Parathyroid adenoma (tissue), 2 donors: ENCODE results near the gene PTBP1.

ENCODE experiments used
- H2AFZ ChIP-seq: fragments of 300-600 bp; sonication (generic); one replicate; pipeline ENCODE4 v1.7.0; 2017; ENCODE audit warnings: antibody characterized with exemption, mild to moderate bottlenecking
- H3K27ac ChIP-seq: fragments of 300-600 bp; sonication (generic); one replicate; pipeline ENCODE4 v1.7.0; 2017
- H3K27me3 ChIP-seq: fragments of 300-600 bp; sonication (generic); one replicate; pipeline ENCODE4 v1.7.0; 2017; ENCODE audit warnings: low read length; ENCODE audit not compliant: control insufficient read depth, insufficient read depth
- H3K36me3 ChIP-seq: fragments of 300-600 bp; sonication (generic); one replicate; pipeline ENCODE4 v1.7.0; 2017; ENCODE audit warnings: low read length; ENCODE audit not compliant: control insufficient read depth, insufficient read depth
- H3K4me1 ChIP-seq: fragments of 300-600 bp; sonication (generic); one replicate; pipeline ENCODE4 v1.7.0; 2017; ENCODE audit warnings: control low read depth
- H3K4me2 ChIP-seq: fragments of 300-600 bp; sonication (generic); one replicate; pipeline ENCODE4 v1.7.0; 2017; ENCODE audit warnings: low read length
- H3K4me3 ChIP-seq: fragments of 300-600 bp; sonication (generic); one replicate; pipeline ENCODE4 v1.7.0; 2017; ENCODE audit warnings: low read depth, low read length
- H3K79me2 ChIP-seq: fragments of 300-600 bp; sonication (generic); one replicate; pipeline ENCODE4 v1.7.0; 2017; ENCODE audit warnings: control low read depth
- H3K9ac ChIP-seq: fragments of 300-600 bp; sonication (generic); one replicate; pipeline ENCODE4 v1.7.0; 2017; ENCODE audit warnings: mild to moderate bottlenecking
- H3K9me3 ChIP-seq: fragments of 300-600 bp; sonication (generic); one replicate; pipeline ENCODE4 v1.7.0; 2017; ENCODE audit warnings: low read length; ENCODE audit not compliant: control insufficient read depth
- CTCF ChIP-seq: fragments of 300-600 bp; sonication (generic); IDR thresholded peaks from one replicate; pipeline ENCODE4 v1.7.0; 2017; ENCODE audit warnings: antibody characterized with exemption, mild to moderate bottlenecking
- donor health status: primary hyperparathyroidism.

PTBP1 gene

DNA sequence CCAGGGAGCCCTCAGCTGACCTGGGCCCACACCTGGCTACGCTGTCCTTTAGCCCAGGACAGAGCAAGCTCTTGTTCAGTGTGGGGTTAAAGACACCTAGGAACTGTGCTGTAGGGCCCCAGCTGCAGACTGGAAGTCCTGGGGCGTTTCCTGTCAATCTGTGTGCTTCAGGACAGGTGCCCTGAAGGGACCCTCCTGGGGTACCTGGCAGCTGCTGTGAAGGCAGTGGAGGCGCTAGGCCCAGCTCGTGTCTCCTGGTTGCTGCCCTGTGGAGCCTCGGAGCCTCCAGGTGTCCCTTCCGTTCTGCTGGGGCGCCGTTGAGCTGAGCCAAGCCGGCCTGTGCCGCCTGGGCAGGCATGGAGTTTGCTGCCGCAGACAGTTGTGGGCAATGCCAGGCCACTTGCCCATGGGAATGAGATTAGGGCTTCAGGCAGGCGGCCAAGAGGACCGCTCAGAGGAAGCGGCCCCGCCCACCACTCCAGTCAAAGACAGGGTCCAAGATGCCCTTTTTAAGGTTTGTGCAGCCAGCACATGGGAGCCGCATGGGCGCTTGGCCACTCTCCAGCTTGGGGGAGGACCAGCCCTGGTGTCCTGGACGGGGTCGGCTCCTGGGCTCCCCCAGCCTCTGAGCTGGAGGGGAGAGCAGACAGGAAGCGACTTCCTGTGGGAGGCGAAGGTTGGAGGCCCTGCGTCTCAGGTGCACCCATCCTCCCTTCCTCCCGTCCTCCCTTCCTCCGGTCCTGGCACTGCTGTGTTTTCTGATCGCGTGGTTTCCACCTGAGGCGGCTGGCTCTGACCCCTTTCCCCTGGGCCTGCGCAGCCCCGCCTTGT, 4.0 kb downstream of the PTBP1 start:
- Histone ChIP-seq H3K79me2 (peaks cover 68% of the 10 kb centered on the region), H3K9me3 (no peaks in the 10 kb centered on the region), H3K4me3 (peak overlapping the region; percentile 51), H3K9ac (no peak overlapping the region), H3K27me3 (no peaks in the 10 kb centered on the region), H2AFZ (no peak overlapping the region), H3K36me3 (no peaks in the 10 kb centered on the region), H3K4me1 (peaks cover 39% of the 10 kb centered on the region), H3K27ac (peak overlapping the region; percentile 96), H3K4me2 (peak overlapping the region; percentile 75)
- TF ChIP-seq CTCF: no peak

GRCh38 chr19:801861-802497, 4.7 kb downstream of the PTBP1 start:
- H2AFZ ChIP-seq: no peak overlapping the region
- H3K4me2 ChIP-seq: peak overlapping the region; percentile 75
- no peaks in the 10 kb centered on the region for H3K9me3 ChIP-seq
- peaks cover 39% of the 10 kb centered on the region for H3K4me1 ChIP-seq
- H3K79me2 ChIP-seq: peaks cover 75% of the 10 kb centered on the region
- peak overlapping the region; percentile 96 for H3K27ac ChIP-seq
- TF ChIP-seq CTCF: no peak
- H3K9ac ChIP-seq: no peak overlapping the region
- H3K4me3 ChIP-seq: peak overlapping the region; percentile 51
- H3K36me3 ChIP-seq: no peaks in the 10 kb centered on the region
- H3K27me3 ChIP-seq: no peaks in the 10 kb centered on the region

DNA sequence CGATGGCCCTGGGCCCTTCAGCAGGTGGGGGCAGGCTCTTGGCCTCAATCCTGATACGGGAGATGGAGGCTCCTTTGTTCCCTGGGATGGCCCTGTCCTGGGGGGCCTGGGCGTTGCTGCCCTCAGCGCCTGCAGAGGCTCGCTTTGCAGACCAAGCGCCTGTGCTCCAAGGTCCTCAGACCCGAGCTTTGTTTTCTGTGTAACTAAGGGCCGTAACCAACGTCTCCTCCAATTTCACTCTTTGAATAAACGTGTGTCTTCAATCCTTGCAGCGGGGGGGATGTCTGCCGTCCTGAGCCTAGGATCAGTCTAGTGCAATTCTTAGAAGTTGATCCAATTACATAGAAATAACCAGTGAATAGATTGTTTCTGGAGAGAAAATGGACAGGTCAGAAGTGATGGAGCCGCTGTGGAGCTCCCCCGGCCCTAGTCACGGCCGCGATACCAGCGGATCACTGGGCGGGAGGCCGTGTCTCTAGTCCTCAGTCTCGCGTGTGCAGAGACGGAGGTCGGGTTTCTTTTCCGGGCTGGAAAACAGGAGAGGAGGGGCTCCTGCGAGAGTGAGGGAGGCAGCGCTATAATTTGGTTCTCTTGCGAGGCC, 5.3 kb downstream of the PTBP1 start:
- Histone ChIP-seq H3K4me2 (peak overlapping the region; percentile 75), H3K4me1 (peaks cover 39% of the 10 kb centered on the region), H3K9ac (no peak overlapping the region), H3K27me3 (no peaks in the 10 kb centered on the region), H3K79me2 (peaks cover 77% of the 10 kb centered on the region), H3K9me3 (no peaks in the 10 kb centered on the region), H3K27ac (peak overlapping the region; percentile 96), H3K36me3 (no peaks in the 10 kb centered on the region), H3K4me3 (peak overlapping the region; percentile 51), H2AFZ (no peak overlapping the region)
- no peak for TF ChIP-seq CTCF

DNA sequence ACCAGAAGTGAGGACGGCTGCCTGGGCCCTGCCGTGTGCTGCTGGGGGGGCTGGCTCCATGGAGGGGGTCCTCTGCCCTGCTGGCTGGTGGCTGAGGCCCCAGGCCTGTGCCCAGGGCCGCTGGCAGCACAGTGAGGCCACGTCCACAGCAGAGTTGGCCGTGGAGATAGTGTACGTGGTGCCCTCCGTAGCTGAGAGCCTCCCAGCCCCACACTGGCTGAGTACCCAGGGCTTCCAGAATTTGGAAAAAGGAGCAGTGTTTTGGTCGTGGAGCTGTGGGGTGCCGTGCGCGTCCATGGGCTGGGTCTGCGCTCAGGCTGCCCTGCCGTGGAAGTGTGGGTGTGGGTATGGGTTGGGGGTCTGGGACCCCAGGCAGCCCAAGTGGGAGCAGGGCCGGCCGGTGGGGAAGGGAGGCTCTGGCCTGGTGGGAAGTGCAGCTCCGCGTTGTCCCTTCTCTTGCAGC, 5.9 kb downstream of the PTBP1 start:
- H3K4me3 ChIP-seq: peak overlapping the region; percentile 51
- no peaks in the 10 kb centered on the region for H3K36me3 ChIP-seq
- H3K27ac ChIP-seq: peak overlapping the region; percentile 96
- no peaks in the 10 kb centered on the region for H3K9me3 ChIP-seq
- no peak overlapping the region for H3K9ac ChIP-seq
- H3K4me1 ChIP-seq: peaks cover 39% of the 10 kb centered on the region
- H3K27me3 ChIP-seq: no peaks in the 10 kb centered on the region
- peak overlapping the region; percentile 75 for H3K4me2 ChIP-seq
- H2AFZ ChIP-seq: no peak overlapping the region
- no peak for TF ChIP-seq CTCF
- peaks cover 80% of the 10 kb centered on the region for H3K79me2 ChIP-seq
